ENCODE measurements around the gene DSCAM.
A peak's percentile ranks its signal among the peaks of the same experiment; 100 is the strongest.
"Not testable (repeated sequence)": the region's sequence is repeated elsewhere in the genome, so short reads cannot be mapped to it uniquely, and the experiment has no call there.

Gene DSCAM

DNA sequence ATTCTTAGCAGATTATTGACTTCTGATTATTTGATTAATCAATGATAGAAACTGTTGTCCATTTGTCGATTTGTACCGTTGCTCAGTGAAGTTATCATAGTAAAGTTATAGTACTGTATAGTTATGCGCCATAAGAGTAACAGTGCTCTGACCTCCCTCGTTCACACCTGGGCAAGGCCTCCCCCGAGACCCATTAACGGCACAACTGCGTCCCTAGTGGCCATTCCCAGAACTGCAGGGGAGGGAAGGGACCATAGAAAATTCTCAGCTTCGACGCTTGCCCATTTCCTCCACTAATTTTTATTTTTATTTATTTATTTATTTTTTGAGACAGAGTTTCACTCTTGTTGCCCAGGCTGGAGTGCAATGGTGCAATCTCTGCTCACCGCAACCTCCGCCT, 334.4 kb downstream of the DSCAM start:
- peak in 1 of 2 donors; percentile 3 for DNase-seq

DNA sequence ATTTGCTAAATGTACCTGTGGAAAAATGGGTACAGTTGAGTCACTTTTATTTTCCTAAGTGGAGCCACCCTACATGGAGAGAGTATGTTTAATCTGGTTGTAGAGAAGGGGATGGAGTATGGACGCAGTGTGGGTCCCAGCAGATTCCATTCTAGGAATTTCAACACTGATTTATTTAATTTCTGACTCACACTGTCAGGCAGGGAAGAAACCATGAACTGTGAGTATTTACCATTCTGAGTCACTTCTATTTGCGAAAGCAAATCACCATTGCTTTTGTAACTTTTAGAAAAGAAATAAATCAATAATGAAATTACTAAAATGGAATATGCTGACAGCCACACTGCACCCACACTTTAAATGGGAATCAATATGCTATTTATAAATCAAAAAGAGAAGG, 339.0 kb downstream of the DSCAM start:
- DNase-seq = no peak

DNA sequence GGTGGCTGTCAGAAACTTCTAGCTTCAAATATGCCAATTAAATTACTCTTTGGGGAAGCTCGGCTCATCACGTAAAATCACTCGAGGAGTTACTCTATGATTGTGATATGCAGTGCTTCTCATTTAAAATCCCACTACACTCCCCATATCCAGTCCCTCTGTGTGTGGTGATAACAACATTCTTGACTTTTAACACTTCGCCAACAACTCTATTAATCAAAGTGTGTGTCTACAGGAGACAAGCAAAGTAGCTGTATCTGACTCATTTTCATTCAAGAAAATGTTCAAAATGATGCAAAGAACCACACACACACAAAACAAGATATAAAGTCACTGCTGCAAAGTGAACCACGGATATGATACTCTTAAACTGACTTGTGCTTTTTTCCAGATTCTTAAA, 341.3 kb downstream of the DSCAM start:
- DNase-seq = no peak

GRCh38 chr21:40505244-40505643, 341.7 kb downstream of the DSCAM start:
- DNase-seq = no peak

GRCh38 chr21:40504825-40505224, 342.1 kb downstream of the DSCAM start:
- no peak for DNase-seq

DNA sequence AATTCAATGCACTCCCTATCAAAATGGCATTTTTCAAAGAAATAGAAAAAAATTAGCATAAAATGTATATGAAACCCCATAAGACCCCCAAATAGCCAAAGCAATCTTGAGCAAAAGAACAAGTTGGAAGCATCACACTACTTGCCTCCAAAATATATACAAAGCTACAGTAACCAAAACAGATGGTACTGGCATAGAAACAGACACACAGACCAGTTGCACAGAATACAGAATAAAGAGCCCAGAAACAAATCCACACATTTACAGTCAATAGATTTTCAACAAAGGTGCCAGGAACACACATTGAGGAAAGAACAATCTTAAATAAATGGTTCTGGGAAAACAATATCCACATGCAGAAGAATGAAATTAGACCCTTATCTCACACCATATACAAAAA, 350.8 kb downstream of the DSCAM start:
- no peak for DNase-seq

DNA sequence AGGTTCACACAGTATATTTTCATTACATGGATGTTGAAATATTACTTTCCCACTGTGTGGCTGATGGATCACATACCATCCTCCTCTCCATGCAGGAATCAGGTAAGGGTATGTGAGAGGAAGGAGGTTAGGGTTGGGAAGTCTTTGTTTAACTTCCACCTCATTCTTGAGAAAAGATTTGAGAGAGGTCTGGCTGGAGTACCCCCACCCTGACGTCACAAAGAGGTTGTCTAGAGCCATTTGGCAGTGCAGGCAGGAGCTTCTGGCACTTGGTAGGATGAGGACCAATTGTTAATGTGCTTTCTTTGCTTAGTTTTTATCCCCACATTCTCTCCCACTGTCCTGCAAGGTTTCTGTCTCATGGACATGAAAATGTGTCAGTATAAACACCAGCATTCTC, 356.6 kb downstream of the DSCAM start:
- DNase-seq = no peak

DNA sequence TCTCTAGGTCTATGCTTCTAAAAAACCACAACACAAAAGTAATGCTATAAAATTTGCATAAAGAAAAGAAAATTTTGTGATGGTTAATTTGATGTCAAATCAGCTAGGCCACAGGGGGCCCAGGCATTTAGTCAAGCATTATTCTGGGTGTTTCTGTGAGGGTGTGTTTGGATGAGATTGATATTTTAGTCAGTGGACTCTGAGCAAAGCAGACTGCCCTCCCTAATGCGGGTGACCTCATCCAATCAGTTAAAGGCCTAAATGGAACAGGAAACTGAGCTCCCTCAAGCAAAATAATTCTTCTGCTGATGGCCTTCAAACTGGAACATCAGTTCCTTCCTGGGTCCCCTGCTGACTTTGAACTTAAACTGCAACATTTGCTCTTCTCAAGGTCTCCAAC, 358.0 kb downstream of the DSCAM start:
- DNase-seq = no peak

- DNase-seq = no peak
These were observed 365.2 kb downstream of the DSCAM start for GRCh38 chr21:40481764-40482163.

- DNase-seq = no peak
These were observed 372.4 kb downstream of the DSCAM start for GRCh38 chr21:40474513-40474912.

DNA sequence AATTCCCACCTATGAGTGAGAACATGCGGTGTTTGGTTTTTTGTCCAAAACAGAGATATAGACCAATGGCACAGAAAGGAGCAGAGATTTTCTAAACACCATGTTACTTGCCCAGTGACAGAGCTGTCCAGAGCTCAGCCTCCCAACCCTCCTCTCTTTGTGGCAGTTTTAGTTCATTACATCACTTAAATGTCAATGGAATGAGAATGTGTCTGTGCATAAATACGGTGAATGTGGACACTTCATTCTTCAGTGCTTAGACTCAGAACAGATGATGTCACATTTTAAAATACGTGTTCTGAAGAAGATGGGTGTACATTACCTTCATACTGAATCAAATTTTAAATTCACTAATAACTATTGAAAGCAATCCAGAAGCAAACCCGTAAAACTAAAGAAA, 374.9 kb downstream of the DSCAM start:
- no peak for DNase-seq

DNA sequence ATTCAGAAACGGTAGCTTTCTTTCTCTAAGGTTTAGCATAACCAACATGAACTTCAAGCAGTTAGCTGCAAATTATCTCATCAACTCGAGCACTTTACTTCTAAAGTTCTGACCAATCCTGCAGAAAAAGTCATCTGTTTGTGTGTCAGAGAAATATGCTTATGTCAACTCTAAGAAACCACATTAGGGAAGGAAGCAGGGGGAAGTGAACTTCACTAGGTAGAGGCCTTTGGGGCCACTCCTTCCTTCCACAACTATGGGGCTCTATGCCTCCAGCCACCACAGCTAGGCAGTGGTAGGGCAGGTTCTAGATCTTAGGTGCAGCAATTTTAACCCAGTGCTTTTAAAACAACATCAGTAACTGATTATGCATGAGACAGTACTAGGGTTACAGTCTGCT, 375.9 kb downstream of the DSCAM start:
- peak; percentile 23 to 26 for DNase-seq

- DNase-seq = peak in 1 of 2 donors; percentile 52
These were observed 380.0 kb downstream of the DSCAM start for GRCh38 chr21:40466893-40467483.

DNA sequence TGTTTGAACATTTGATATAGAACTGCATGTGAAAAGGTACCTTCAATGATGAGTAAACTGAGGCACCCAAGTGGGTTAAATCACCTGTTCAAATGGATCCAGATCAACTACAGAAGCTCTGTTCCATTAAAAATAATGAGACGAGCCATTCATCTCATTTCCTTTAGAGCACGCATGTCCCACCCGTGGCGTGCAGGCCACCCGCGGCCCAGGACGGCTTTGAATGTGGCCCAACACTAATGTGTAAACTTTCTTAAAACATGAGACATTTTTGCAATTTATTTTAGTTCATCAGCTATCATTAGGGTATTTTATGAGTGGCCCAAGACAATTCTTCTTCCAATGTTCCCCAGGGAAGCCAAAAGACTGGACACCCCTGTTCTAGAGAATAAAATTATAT, 381.6 kb downstream of the DSCAM start:
- DNase-seq = no peak

DNA sequence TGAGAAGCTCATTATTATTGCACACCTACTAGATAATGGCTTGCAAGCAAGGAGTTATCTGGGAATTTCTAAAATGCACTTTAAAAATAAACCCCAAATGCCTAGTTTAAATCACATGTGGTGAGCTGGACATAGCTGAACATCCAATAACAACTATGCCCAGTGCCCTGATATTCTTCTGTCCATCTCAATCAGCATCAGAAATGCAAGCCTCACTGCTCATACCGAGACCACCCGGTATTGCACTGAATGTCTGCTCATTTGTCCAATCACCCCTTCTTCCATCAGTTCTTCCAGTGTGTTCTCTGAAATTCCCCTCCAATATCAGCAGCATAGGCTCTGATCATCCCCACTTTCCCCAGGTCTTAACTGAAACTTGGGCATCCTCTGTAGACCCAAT, 383.8 kb downstream of the DSCAM start:
- DNase-seq = no peak

- DNase-seq = no peak
These were observed 385.9 kb downstream of the DSCAM start for GRCh38 chr21:40461008-40461407.

- no peak for DNase-seq
These were observed 389.2 kb downstream of the DSCAM start for GRCh38 chr21:40457741-40458140.

- no peak for DNase-seq
These were observed 392.9 kb downstream of the DSCAM start for GRCh38 chr21:40454057-40454456.

- DNase-seq = no peak
These were observed 393.8 kb downstream of the DSCAM start for GRCh38 chr21:40453183-40453582.

DNA sequence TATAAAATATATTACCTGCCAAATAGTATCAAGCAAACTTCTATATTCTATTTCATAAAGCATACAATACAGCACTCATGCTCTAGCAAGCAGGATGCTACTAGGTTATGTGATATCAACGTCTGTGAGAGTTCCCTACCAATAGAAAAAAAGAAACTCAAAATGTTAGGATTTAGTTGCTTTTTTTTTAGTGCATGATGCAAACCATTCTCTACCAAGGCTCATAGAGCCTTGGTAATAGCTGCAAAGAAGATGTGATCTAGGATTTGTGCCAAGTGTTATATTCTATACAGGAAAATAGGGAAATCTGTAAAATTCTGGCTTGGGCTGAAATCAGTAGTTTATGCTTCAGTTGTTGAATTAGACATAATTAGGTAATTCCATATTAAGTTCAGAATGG, 394.4 kb downstream of the DSCAM start:
- no peak for DNase-seq

DNA sequence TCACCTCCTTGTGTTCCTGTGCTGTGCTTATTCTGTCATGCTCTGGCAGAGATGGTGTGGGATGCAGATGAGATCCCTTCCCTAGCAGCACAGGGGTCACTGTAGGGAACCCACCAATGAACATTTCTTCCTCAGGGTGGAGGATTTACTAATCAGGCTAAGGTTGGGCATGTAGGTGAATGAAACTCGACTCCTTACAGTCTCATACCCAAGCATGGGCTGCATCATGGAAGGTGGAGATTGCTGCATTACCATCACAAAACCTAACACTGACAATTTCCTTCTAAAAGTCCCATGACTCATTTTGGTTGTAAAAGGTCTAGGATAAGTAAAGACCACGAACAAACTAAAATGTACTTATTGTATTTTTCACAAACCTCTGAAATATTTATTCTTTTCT, 399.9 kb downstream of the DSCAM start:
- DNase-seq = no peak

DNA sequence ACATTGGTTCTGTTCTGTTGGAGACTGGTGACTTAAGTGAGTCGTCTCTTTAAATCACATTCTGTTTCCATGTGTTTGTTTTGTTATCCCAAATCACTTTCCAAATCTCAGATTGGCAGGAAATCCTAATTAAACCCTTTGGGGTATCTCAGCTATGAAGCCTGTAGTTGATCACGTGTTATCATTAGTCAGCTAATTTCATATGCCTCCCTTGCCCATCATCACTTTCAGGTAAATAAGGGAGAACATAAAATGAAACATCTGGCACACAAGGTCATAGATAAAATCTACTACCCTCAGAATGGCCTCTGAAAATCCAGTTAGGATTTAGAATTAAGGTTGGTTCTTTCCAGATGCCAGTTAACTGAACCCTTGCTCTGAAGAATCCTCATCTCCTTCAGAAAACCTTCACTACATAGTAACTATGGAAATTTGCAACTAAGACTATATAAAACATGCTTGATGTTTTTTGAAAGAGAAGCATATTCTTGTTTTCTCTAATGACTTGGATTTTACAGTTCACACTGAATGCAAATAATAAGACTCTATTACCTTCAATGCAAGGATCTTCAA, 401.5 kb downstream of the DSCAM start:
- no peak for DNase-seq

DNA sequence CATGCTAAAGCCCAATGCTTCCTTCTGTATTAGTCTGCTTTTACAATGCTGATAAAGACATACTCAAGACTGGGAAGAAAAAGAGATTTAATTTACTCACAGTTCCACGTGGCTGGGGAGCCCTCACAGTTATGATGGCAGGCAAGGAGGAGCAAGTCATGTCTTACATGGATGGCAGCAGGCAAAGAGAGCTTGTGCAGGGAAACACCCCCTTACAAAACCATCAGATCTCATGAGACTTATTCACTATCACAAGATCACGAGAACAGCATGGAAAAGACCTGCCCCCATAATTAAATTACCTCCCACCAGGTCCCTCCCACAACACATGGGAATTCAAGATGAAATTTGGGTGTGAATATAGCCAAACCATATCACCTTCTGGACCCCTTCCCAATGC, 407.4 kb downstream of the DSCAM start:
- DNase-seq = not testable (repeated sequence)

DNA sequence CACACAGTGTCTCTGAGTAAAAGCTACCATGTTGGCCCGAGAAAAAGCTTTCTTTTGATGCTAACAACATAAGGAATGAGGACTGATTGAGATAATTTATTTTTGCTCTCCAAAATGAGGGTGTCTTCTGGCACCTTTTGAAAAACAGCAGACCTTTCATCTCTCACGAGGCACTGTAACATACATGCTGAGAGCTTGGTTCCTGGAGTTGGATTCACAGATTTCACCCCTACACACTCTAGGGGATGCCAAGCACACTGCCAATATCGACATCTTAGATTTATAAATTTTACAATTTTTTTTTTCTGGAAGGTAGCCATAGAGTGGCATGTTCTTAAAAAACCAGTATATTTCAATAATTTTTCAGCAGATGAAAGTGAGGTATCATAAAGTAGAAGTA, 408.3 kb downstream of the DSCAM start:
- DNase-seq = no peak

DNA sequence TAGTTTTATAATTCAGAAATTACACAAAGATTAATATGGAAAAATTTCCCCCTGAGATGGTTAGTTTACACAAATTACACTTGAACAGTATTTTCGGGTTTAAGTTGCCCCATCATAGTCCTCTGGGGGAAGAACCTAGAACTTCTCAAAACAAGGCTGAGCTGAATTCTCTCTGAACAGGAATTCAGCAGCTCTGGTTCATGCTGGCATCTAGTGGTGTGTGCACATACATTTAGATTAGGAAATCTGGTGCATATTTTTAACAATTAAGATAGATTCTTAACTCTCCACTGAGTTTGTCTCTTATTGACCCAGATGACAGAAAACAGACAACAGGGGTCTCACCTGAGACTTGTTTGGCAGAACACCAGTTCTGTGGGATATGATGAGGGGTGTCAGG, 410.7 kb downstream of the DSCAM start:
- DNase-seq = no peak
